ENCODE measurements around the gene GRIK4.

GRCh38 chr11:120928627-120929026 lies 417.1 kb downstream of the GRIK4 start:
- no peak for TF ChIP-seq E2F4 (CRISPR knock-in tag; IDR thresholded peaks at IDR 0.05; ENCODE audit: borderline replicate concordance, low read depth)
- no peak for TF ChIP-seq ZBTB21 (CRISPR knock-in tag; IDR thresholded peaks at IDR 0.05; ENCODE audit: borderline replicate concordance)

Data from WTC11 (cell line).